PC-3 (cell line): Measurements from ENCODE around the gene GPX4. TPM values are rescaled to one million over a fixed set of nuclear protein-coding genes. Genes with fewer than 3 reads are reported as not detected.

Experiments
- ATAC-seq: fragments of 200-7000 bp; cut with Tn5 transposase; 2 replicates; pipeline ENCODE4 v1.9.1; 2020; ENCODE audit warnings: mild to moderate bottlenecking, moderate library complexity
- BruUV-seq: library from RNA; stranded (reverse); fragments of 400-500 nt; replicated peaks from 2 replicates; lab custom pipeline; 2021; lab: Mats Ljungman, UMichigan
- CTCF ChIA-PET: fragments of 300-600 bp; sonication (Branson Sonifier 250); formaldehyde crosslinking; loops from one replicate; lab custom pipeline; 2022; ENCODE audit warnings: antibody characterized with exemption; lab: Charles Lee
- POLR2A ChIA-PET: fragments of 300-600 bp; sonication (Branson Sonifier 250); formaldehyde crosslinking; loops from one replicate; lab custom pipeline; 2022; ENCODE audit warnings: antibody characterized with exemption; ENCODE audit not compliant: unreplicated experiment; lab: Charles Lee
- DNase-seq: peaks from one replicate; pipeline ENCODE4 v3.0.0-alpha.2; 2015
- H2AFZ ChIP-seq: fragments of 300-600 bp; sonication (generic); 2 replicates; pipeline ENCODE4 v1.6.0; 2016; ENCODE audit warnings: antibody characterized with exemption, low read length
- H3F3A ChIP-seq: fragments of 300-600 bp; sonication (generic); one replicate; pipeline ENCODE4 v1.6.0; 2017; ENCODE audit warnings: antibody characterized with exemption, low read length, control low read depth, mild to moderate bottlenecking; ENCODE audit not compliant: unreplicated experiment
- H3K27ac ChIP-seq: fragments of 300-600 bp; sonication (generic); 2 replicates; pipeline ENCODE4 v1.5.1; 2016; ENCODE audit warnings: mild to moderate bottlenecking, low read length
- H3K27me3 ChIP-seq: fragments of 300-600 bp; sonication (generic); 2 replicates; pipeline ENCODE4 v1.6.1; 2016; ENCODE audit warnings: low read length, mixed read lengths
- H3K36me3 ChIP-seq: fragments of 300-600 bp; sonication (generic); 2 replicates; pipeline ENCODE4 v1.6.1; 2016; ENCODE audit warnings: low read depth, mixed run types, low read length, mixed read lengths
- H3K4me1 ChIP-seq: fragments of 300-600 bp; sonication (generic); 2 replicates; pipeline ENCODE4 v1.5.1; 2016; ENCODE audit warnings: low read length; ENCODE audit not compliant: insufficient read depth
- H3K4me2 ChIP-seq: fragments of 300-600 bp; sonication (generic); 2 replicates; pipeline ENCODE4 v1.6.0; 2016; ENCODE audit warnings: low read length
- H3K4me3 ChIP-seq: fragments of 300-600 bp; sonication (generic); 2 replicates; pipeline ENCODE4 v1.5.1; 2016; ENCODE audit warnings: mild to moderate bottlenecking, low read length, mixed read lengths
- H3K79me2 ChIP-seq: fragments of 300-600 bp; sonication (generic); 2 replicates; pipeline ENCODE4 v1.6.1; 2017; ENCODE audit warnings: low read length, mixed read lengths
- H3K9ac ChIP-seq: fragments of 300-600 bp; sonication (generic); 2 replicates; pipeline ENCODE4 v1.6.0; 2016; ENCODE audit warnings: mild to moderate bottlenecking, low read length
- H3K9me2 ChIP-seq: fragments of 300-600 bp; sonication (generic); replicated peaks from 2 replicates; pipeline ENCODE4 v1.6.1; 2016; ENCODE audit warnings: mixed run types, low read length, mixed read lengths
- H3K9me3 ChIP-seq: fragments of 300-600 bp; sonication (generic); 2 replicates; pipeline ENCODE4 v1.6.1; 2016; ENCODE audit warnings: low read length, mixed read lengths
- H4K20me1 ChIP-seq: fragments of 300-600 bp; sonication (generic); 2 replicates; pipeline ENCODE4 v1.6.1; 2016; ENCODE audit warnings: low read length, mixed read lengths
- CTCF ChIP-seq: fragments of 300-600 bp; sonication (generic); conservative IDR thresholded peaks from 2 replicates; pipeline ENCODE4 v1.5.1; 2017; ENCODE audit warnings: antibody characterized with exemption, low read depth, mild to moderate bottlenecking, low read length
- EZH2 ChIP-seq: fragments of 300-600 bp; sonication (generic); IDR thresholded peaks from one replicate; pipeline ENCODE4 v1.6.1; 2017; ENCODE audit warnings: antibody characterized with exemption, mild to moderate bottlenecking, low read length; ENCODE audit not compliant: unreplicated experiment
- EZH2phosphoT487 ChIP-seq: fragments of 300-600 bp; sonication (generic); IDR thresholded peaks from 2 replicates; pipeline ENCODE4 v1.6.1; 2018; ENCODE audit warnings: mild to moderate bottlenecking, antibody characterized with exemption, low read length, borderline replicate concordance
- intact Hi-C: fragments of 100-400 bp; cut with micrococcal nuclease; formaldehyde crosslinking; loops from 2 replicates; pipeline ENCODE4 v1.9.0; 2023
- total RNA-seq: library from RNA; depleted of rRNA; stranded (reverse); fragments of >200 nt; gene quantifications from 2 replicates; pipeline ENCODE4 v1.2.3, GENCODE V29; 2014

Gene GPX4
- total RNA-seq, 1 experiment from 2014 or later: 644 TPM

GRCh38 chr19:1123885-1124677, 20.3 kb downstream of the GPX4 start:
- no TSS peak for BruUV-seq
- no peak overlapping the region for H3K4me2 ChIP-seq
- no peak overlapping the region for H3K27ac ChIP-seq
- intact Hi-C loops: no loop called here
- H3K27me3 ChIP-seq: no peaks in the 10 kb centered on the region
- H3K4me1 ChIP-seq: no peaks in the 10 kb centered on the region; the same call in 1 of the 2 replicates
- ChIA-PET CTCF (no interaction called here), POLR2A (no interaction called here)
- DNase-seq (no peak), ATAC-seq (no peak)
- no peak for TF ChIP-seq EZH2phosphoT487
- no peak for TF ChIP-seq CTCF
- no peak for TF ChIP-seq EZH2
- H3F3A ChIP-seq: no peaks in the 10 kb centered on the region
- no peak overlapping the region for H2AFZ ChIP-seq
- H3K9me3 ChIP-seq: no peaks in the 10 kb centered on the region
- H3K9me2 ChIP-seq: no peaks in the 10 kb centered on the region
- H3K9ac ChIP-seq: no peak overlapping the region
- 0 out of 2 replicates have a peak, but pooled peaks cover 3% of the 10 kb centered on the region for H4K20me1 ChIP-seq
- peaks cover 24% of the 10 kb centered on the region for H3K36me3 ChIP-seq
- no peak overlapping the region for H3K4me3 ChIP-seq
- H3K79me2 ChIP-seq: 0 out of 2 replicates have a peak, but pooled peaks cover 6% of the 10 kb centered on the region

DNA sequence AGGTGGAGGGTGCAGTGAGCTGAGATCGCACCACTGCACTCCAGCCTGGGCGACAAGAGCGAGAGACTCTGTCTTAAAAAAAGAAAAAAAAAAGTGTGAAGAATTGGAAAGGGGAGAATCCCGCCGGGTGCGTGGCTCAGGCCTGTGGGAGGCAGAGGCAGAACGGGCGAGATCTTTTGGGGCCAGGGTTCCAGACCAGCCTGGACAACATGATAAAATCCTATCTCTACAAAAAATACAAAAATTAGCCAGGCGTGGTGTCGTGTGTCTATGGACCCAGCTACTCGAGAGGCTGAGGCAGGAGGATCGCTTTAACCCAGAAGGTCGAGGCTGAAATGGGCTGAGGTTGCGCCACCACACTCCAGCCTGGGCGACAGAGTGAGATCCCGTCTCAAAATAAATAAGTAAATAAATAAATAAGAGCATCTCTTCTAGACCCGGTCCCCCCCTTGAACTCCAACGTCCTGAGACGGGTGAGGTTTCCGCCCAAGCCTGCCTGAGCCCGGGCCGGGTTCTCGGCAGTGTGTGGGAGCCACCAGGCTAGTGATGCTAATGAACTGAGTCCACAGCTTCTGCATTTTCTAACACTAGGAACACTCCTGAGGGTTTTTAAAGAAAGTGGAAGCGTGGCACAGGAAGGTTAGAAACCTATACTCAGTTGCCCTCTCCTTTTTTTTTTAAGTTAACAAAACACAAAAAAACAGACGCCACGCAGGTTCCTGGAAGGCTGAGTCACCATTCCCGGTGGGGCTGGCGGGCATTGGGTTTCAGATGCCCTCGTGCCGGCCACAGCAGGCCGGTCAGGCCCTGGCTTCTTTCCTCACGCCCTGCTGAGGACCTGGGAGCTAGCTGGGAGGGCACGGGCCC, 22.0 kb downstream of the GPX4 start:
- BruUV-seq: no TSS peak
- Histone ChIP-seq H2AFZ (no peak overlapping the region), H3K27ac (no peak overlapping the region), H3K9me2 (no peaks in the 10 kb centered on the region), H3K9me3 (no peaks in the 10 kb centered on the region), H3K36me3 (peaks cover 24% of the 10 kb centered on the region), H3K79me2 (peaks cover 23% of the 10 kb centered on the region), H3K4me3 (no peak overlapping the region), H3K9ac (no peak overlapping the region), H3K4me1 (no peaks in the 10 kb centered on the region; the same call in 1 of the 2 replicates), H3F3A (no peaks in the 10 kb centered on the region), H3K4me2 (no peak overlapping the region), H4K20me1 (peaks cover 8% of the 10 kb centered on the region; the same call in 1 of the 2 replicates), H3K27me3 (no peaks in the 10 kb centered on the region)
- ChIA-PET POLR2A (no interaction called here), CTCF (no interaction called here)
- ATAC-seq (peak; percentile 64), DNase-seq (peak; percentile 12)
- intact Hi-C loops: no loop called here
- TF ChIP-seq CTCF (no peak), EZH2 (no peak), EZH2phosphoT487 (no peak)
